ENCODE results near the gene IL26. TPM values are rescaled to one million over a fixed set of nuclear protein-coding genes. Genes with fewer than 3 reads are reported as not detected.

Gene IL26
- total RNA-seq, 3 donors from 2014 or later (not counting 1 experiment from before 2014, with no cell fraction given): not detected

GRCh38 chr12:68242777-68243176 lies 17.2 kb upstream of the IL26 start:
- Mint-ChIP-seq H3K27me3 (ENCODE audit: low read depth in 2 of 2) (peaks cover 0 to 4% of the 10 kb centered on the region in 2 donors), H3K4me1 (peaks cover 18% of the 10 kb centered on the region in 2 donors), H3K4me3 (no peak overlapping the region), H3K27ac (no peak overlapping the region), H3K36me3 (no peaks in the 10 kb centered on the region), H3K9me3 (no peaks in the 10 kb centered on the region)
- ATAC-seq (no peak), DNase-seq (no peak)
- Histone ChIP-seq H3K9me3 (ENCODE audit: control insufficient read depth, insufficient read depth, low read length) (no peaks in the 10 kb centered on the region), H3K4me1 (ENCODE audit: control insufficient read depth, insufficient read depth, low read length) (peaks cover 14% of the 10 kb centered on the region), H3K27ac (ENCODE audit: low read length) (no peak overlapping the region), H3K27me3 (ENCODE audit: control insufficient read depth, insufficient read depth, low read length) (no peaks in the 10 kb centered on the region), H3K4me3 (ENCODE audit: low read length) (no peak overlapping the region), H3K36me3 (ENCODE audit: control insufficient read depth, insufficient read depth, low read length) (no peaks in the 10 kb centered on the region)
- intact Hi-C loops (cut with micrococcal nuclease): loop anchor here (5.0 kb wide), 1 partner anchor 90 kb away; the partner anchor contains the start of gene MDM1
- TF ChIP-seq CTCF (IDR thresholded peaks at IDR 0.05): no peak

GRCh38 chr12:68240975-68241374 lies 15.4 kb upstream of the IL26 start:
- Histone ChIP-seq H3K27me3 (ENCODE audit: control insufficient read depth, insufficient read depth, low read length) (no peaks in the 10 kb centered on the region), H3K27ac (ENCODE audit: low read length) (peak overlapping the region; percentile 74), H3K9me3 (ENCODE audit: control insufficient read depth, insufficient read depth, low read length) (no peaks in the 10 kb centered on the region), H3K36me3 (ENCODE audit: control insufficient read depth, insufficient read depth, low read length) (no peaks in the 10 kb centered on the region), H3K4me1 (ENCODE audit: control insufficient read depth, insufficient read depth, low read length) (peaks cover 24% of the 10 kb centered on the region), H3K4me3 (ENCODE audit: low read length) (no peak overlapping the region)
- Mint-ChIP-seq H3K27me3 (ENCODE audit: low read depth in 2 of 2) (no peaks in the 10 kb centered on the region), H3K4me1 (peaks cover 31 to 32% of the 10 kb centered on the region in 2 donors), H3K27ac (peak overlapping the region; percentile 90 to 93), H3K36me3 (no peaks in the 10 kb centered on the region), H3K4me3 (peak overlapping the region; percentile 72), H3K9me3 (no peaks in the 10 kb centered on the region)
- 4% methylated on average over 1 of the region's 1 CpG for WGBS (ENCODE audit: insufficient coverage)
- DNase-seq: peak; percentile 37 to 75
- TF ChIP-seq CTCF (IDR thresholded peaks at IDR 0.05): no peak
- ATAC-seq: peak; percentile 95 to 98 (median 95)
- intact Hi-C loops (cut with micrococcal nuclease): loop anchor here (5.0 kb wide), 1 partner anchor 91 kb away; the partner anchor contains the start of gene MDM1

GRCh38 chr12:68240079-68240478 lies 14.5 kb upstream of the IL26 start:
- TF ChIP-seq CTCF (IDR thresholded peaks at IDR 0.05): no peak
- Mint-ChIP-seq H3K27ac (peak overlapping the region; percentile 90 to 93), H3K27me3 (ENCODE audit: low read depth in 2 of 2) (no peaks in the 10 kb centered on the region), H3K4me1 (peaks cover 36 to 37% of the 10 kb centered on the region in 2 donors), H3K4me3 (peak overlapping the region; percentile 49), H3K36me3 (no peaks in the 10 kb centered on the region), H3K9me3 (no peaks in the 10 kb centered on the region)
- peak overlapping the region; percentile 74 for H3K27ac ChIP-seq (ENCODE audit: low read length)
- ATAC-seq (no peak), DNase-seq (no peak)
- H3K27me3 ChIP-seq (ENCODE audit: control insufficient read depth, insufficient read depth, low read length): no peaks in the 10 kb centered on the region
- WGBS (ENCODE audit: insufficient coverage): 88% methylated on average over 1 of the region's 1 CpG
- H3K4me3 ChIP-seq (ENCODE audit: low read length): no peak overlapping the region
- no peaks in the 10 kb centered on the region for H3K36me3 ChIP-seq (ENCODE audit: control insufficient read depth, insufficient read depth, low read length)
- intact Hi-C loops (cut with micrococcal nuclease): loop anchor here (5.0 kb wide), 1 partner anchor 92 kb away; the partner anchor contains the start of gene MDM1
- peaks cover 25% of the 10 kb centered on the region for H3K4me1 ChIP-seq (ENCODE audit: control insufficient read depth, insufficient read depth, low read length)
- H3K9me3 ChIP-seq (ENCODE audit: control insufficient read depth, insufficient read depth, low read length): no peaks in the 10 kb centered on the region

Data from natural killer cell (primary cell).